Testis (tissue), 3 donors: ENCODE measurements around the gene NDFIP1. TPM values are rescaled to one million over a fixed set of nuclear protein-coding genes. Genes with fewer than 3 reads are reported as not detected.

Experiments
- DNase-seq: peaks from one replicate; pipeline ENCODE4 v3.0.0-alpha.2; 2019
- H3K27ac ChIP-seq, 2 donors: fragments of 200-600 bp; sonication (generic); one replicate each; pipeline ENCODE4 v1.5.1; 2019
- H3K27me3 ChIP-seq: fragments of 200-600 bp; sonication (generic); one replicate; pipeline ENCODE4 v1.5.1; 2019
- H3K36me3 ChIP-seq: fragments of 200-600 bp; sonication (generic); one replicate; pipeline ENCODE4 v1.5.1; 2017; ENCODE audit warnings: low read depth; ENCODE audit errors: missing control alignments
- H3K4me1 ChIP-seq: fragments of 200-600 bp; sonication (generic); one replicate; pipeline ENCODE4 v1.5.1; 2019
- H3K4me3 ChIP-seq, 2 donors: fragments of 200-600 bp; sonication (generic); one replicate each; pipeline ENCODE4 v1.5.1; 2017 to 2019
- H3K9me3 ChIP-seq: fragments of 200-600 bp; sonication (generic); one replicate; pipeline ENCODE4 v1.5.1; 2017
- POLR2A ChIP-seq: fragments of 450-650 bp; IDR thresholded peaks from one replicate; pipeline ENCODE4 v1.6.1; 2017; ENCODE audit warnings: antibody characterized with exemption, mild to moderate bottlenecking, moderate library complexity
- WGBS, 2 donors: methylation state at CpG; one replicate each; pipeline ENCODE4 v1.1.5; 2018; 5-methylcytosine and 5-hydroxymethylcytosine counted together
- intact Hi-C: fragments of 100-400 bp; cut with DNase I; formaldehyde crosslinking; loops from one replicate; pipeline ENCODE4 v1.15.1; 2023; ENCODE audit warnings: low total_unique reads
- polyA plus RNA-seq: library from polyadenylated mRNA; stranded (reverse); fragments of 350-450 nt; fragmentation: Illumina TruSeq; extraction: RNeasy Lipid Tissue Mini Kit (QIAGEN cat#74804); gene quantifications from one replicate; pipeline ENCODE4 v1.2.3, GENCODE V29; 2014; ENCODE audit warnings: low read depth, low replicate concordance; ENCODE audit not compliant: insufficient read depth
- total RNA-seq, 2 donors: library from RNA; depleted of rRNA; stranded (reverse); fragments of >200 nt; gene quantifications; one replicate each; pipeline ENCODE4 v1.2.3, GENCODE V29; 2016
- TF ChIP-seq, protein P1 (sequence below), 3 experiments: fragments of 450-650 bp in 2 of 3; fragments of 200-600 bp in 1 of 3; sonication (generic) in 1 of 3; IDR thresholded peaks; one replicate each; pipeline ENCODE4 v1.5.1; 2016 to 2019; ENCODE audit warnings: antibody characterized with exemption in 3 of 3, mild to moderate bottlenecking in 2 of 3, moderate library complexity in 1 of 3

NDFIP1 gene
- total and polyA plus RNA-seq, 3 donors from 2014 or later, result 88.7 to 319 (median 292) TPM

DNA sequence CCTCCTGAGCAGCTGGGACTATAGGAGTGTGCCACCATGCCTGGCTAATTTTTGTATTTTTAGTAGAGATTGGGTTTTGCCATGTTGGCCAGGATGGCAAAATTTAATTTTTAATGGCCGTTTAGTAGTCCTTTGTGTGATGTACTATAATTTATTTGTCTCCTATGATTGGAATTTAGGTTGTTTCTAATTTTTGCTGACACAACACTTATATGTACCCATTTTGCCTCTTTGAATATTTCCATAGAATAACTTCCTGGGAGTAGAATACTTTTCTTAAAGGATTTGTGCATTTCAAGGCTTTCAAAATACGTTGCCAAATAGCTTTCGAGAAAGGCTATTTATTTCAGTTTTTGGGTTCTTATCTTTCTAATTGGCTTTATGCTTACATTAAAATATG is 22.8 kb downstream of the NDFIP1 start:
- H3K36me3 ChIP-seq, result no peaks in the 10 kb centered on the region
- no peak overlapping the region for H3K27ac ChIP-seq
- no peak for DNase-seq
- intact Hi-C loops, result no loop called here
- 82 to 91% methylated on average over 3 of the region's 3 CpGs for WGBS, 2 donors
- H3K4me1 ChIP-seq, result no peaks in the 10 kb centered on the region
- H3K27me3 ChIP-seq, result no peaks in the 10 kb centered on the region
- TF ChIP-seq, protein P1, sequence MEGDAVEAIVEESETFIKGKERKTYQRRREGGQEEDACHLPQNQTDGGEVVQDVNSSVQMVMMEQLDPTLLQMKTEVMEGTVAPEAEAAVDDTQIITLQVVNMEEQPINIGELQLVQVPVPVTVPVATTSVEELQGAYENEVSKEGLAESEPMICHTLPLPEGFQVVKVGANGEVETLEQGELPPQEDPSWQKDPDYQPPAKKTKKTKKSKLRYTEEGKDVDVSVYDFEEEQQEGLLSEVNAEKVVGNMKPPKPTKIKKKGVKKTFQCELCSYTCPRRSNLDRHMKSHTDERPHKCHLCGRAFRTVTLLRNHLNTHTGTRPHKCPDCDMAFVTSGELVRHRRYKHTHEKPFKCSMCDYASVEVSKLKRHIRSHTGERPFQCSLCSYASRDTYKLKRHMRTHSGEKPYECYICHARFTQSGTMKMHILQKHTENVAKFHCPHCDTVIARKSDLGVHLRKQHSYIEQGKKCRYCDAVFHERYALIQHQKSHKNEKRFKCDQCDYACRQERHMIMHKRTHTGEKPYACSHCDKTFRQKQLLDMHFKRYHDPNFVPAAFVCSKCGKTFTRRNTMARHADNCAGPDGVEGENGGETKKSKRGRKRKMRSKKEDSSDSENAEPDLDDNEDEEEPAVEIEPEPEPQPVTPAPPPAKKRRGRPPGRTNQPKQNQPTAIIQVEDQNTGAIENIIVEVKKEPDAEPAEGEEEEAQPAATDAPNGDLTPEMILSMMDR (IDR thresholded peaks at IDR 0.05), result no peak
- TF ChIP-seq POLR2A, result no peak
- H3K4me3 ChIP-seq, result no peak overlapping the region
- H3K9me3 ChIP-seq, result no peaks in the 10 kb centered on the region

DNA sequence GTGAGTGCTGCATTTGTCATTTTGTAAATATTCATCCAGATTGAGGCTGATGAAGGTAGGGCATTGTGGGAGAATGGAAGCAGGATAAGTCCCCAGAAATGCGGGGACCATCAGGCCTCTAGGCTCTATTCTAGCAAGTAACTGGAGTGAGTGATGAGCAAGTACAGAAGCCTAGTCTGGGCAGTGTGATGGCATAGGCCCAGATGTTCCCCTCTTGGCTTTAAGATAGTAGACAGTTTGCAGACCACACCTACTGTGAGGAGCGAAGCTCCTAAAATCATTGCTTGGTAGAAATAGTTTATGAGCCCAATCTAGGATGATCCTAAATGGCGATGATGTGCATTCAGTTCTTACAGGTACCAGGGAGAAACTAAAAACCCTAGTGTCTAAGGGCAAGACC is 24.3 kb downstream of the NDFIP1 start:
- no peaks in the 10 kb centered on the region for H3K27me3 ChIP-seq
- no peaks in the 10 kb centered on the region for H3K4me1 ChIP-seq
- H3K9me3 ChIP-seq, result no peaks in the 10 kb centered on the region
- DNase-seq, result no peak
- no peak overlapping the region for H3K4me3 ChIP-seq
- WGBS, 2 donors, result 83 to 94% methylated on average over 3 of the region's 3 CpGs
- TF ChIP-seq, protein P1 (IDR thresholded peaks at IDR 0.05), result no peak
- TF ChIP-seq POLR2A, result no peak
- no peak overlapping the region for H3K27ac ChIP-seq
- intact Hi-C loops, result no loop called here
- no peaks in the 10 kb centered on the region for H3K36me3 ChIP-seq

DNA sequence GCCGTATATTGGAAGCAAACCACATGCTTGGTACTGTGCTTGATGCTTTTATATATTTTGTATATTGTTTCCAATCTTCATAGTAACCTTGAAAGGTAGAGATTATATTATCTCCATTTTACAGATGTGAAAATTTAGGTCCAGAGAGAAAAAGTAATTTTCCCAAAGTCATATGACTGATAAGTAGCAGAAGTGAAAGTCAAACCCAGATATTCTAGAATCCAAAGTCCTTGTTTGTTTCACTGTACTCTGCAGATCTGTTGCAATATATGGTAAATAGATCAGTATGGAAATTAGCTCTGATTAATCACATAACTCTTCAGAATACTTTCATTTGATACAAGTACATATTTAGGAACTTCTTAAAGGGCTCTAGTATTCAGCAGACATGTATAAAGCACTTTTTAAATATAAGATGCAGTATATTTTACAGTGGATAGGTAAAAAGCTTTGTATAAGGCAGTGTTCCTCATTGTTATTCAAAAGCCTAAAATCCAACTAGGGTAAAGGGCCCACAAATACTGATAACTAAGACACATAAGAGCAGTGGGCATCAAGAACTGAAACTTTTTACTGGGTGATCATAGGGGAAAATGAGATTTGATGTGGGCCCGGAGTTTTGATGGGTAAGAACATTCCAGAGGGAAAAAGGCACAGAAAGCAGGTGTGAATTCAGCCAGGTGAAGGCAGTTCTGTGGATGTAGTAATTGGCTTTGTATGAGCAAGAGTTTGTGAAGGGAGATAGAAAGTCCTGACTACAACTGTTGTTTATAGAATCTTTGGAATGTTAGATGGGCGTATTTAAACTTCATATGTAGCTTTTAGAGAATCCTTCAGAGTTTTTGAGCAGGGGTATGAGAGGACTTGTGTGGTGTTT is 25.0 kb downstream of the NDFIP1 start:
- Histone ChIP-seq H3K27me3 (no peaks in the 10 kb centered on the region), H3K9me3 (no peaks in the 10 kb centered on the region), H3K4me1 (no peaks in the 10 kb centered on the region), H3K27ac (no peak overlapping the region), H3K36me3 (no peaks in the 10 kb centered on the region), H3K4me3 (no peak overlapping the region)
- no peak for DNase-seq
- 56 to 69% methylated on average over 3 of the region's 3 CpGs for WGBS, 2 donors
- TF ChIP-seq, protein P1 (IDR thresholded peaks at IDR 0.05), result no peak
- no peak for TF ChIP-seq POLR2A
- intact Hi-C loops, result no loop called here

DNA sequence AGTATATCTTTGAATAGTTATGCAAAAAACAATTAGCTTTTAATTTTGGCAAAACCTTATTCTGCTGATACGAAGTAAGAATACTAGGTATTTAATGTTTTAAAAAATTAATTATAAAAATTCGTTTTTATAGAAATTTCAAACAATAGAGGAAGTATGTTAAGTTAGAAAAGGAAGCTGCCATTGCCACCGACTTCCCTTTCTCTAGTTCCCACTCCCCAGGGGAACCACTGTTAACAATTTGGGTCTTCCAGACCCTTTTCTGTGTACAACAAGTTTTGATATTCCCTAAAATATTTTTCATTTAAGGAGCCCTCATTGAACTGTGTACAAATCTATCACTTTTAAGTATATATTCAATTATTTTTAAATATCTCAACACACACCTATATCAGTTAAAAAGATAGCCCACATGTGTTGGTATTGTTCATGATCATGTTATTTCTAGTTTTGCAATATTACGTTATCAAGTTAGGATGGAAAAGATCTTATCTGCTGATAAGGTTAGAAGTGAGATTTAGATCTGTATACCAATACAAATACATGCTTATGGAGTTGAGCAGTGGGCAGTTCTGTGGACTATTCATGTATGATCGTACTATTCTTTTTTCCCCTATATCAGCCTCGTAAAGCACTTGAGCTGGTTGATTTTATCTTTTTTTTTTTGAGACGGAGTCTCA is 25.9 kb downstream of the NDFIP1 start:
- Histone ChIP-seq H3K9me3 (no peaks in the 10 kb centered on the region), H3K36me3 (no peaks in the 10 kb centered on the region), H3K4me1 (no peaks in the 10 kb centered on the region), H3K27ac (no peak overlapping the region), H3K27me3 (no peaks in the 10 kb centered on the region), H3K4me3 (no peak overlapping the region)
- 68 to 80% methylated on average over 7 of the region's 7 CpGs for WGBS, 2 donors
- DNase-seq, result no peak
- intact Hi-C loops, result no loop called here
- TF ChIP-seq, protein P1 (IDR thresholded peaks at IDR 0.05), result no peak
- TF ChIP-seq POLR2A, result no peak
